DMS53 (cell line): ENCODE measurements around the gene CEP76.
A peak's percentile ranks its signal among the peaks of the same experiment; 100 is the strongest.

Source experiments
- DNase-seq: peaks from one replicate; lab custom pipeline; 2025; lab: John Stamatoyannopoulos, UW

The CEP76 gene

GRCh38 chr18:12703664-12704063, 1.1 kb upstream of the CEP76 start:
- DNase-seq = peak; percentile 46

- no peak for DNase-seq
Measured at GRCh38 chr18:12703096-12703567, 609 bp upstream of the CEP76 start.

- DNase-seq = no peak
Measured at GRCh38 chr18:12701161-12701560, 1.4 kb downstream of the CEP76 start.

GRCh38 chr18:12699747-12700146, 2.8 kb downstream of the CEP76 start:
- peak; percentile 45 for DNase-seq

- no peak for DNase-seq
Measured at GRCh38 chr18:12694032-12694431, 8.5 kb downstream of the CEP76 start.

- no peak for DNase-seq
Measured at GRCh38 chr18:12692206-12692605, 10.3 kb downstream of the CEP76 start.

GRCh38 chr18:12689256-12689850, 13.2 kb downstream of the CEP76 start:
- no peak for DNase-seq

GRCh38 chr18:12686100-12686499, 16.4 kb downstream of the CEP76 start:
- peak; percentile 48 for DNase-seq

- peak; percentile 54 for DNase-seq
Measured at GRCh38 chr18:12679183-12679786, 23.2 kb downstream of the CEP76 start.

- DNase-seq = no peak
Measured at GRCh38 chr18:12668041-12668440, 34.5 kb downstream of the CEP76 start.

- peak; percentile 85 for DNase-seq
Measured at GRCh38 chr18:12659904-12660605, 42.5 kb downstream of the CEP76 start.

- peak; percentile 88 for DNase-seq
Measured at GRCh38 chr18:12658426-12659138, 43.9 kb downstream of the CEP76 start.

GRCh38 chr18:12657684-12658425, 44.7 kb downstream of the CEP76 start, which contains the start of gene SPIRE1:
Gene SPIRE1 (minus strand): TSS chr18:12658107. CDS start chr18:12657866, 241 bp downstream.
- DNase-seq = peak; percentile 95

GRCh38 chr18:12656938-12657683, 45.4 kb downstream of the CEP76 start:
- peak; percentile 90 for DNase-seq

GRCh38 chr18:12656605-12656937, 46.0 kb downstream of the CEP76 start:
- DNase-seq = peak; percentile 62

GRCh38 chr18:12654971-12655370, 47.6 kb downstream of the CEP76 start:
- no peak for DNase-seq

GRCh38 chr18:12652861-12653401, 49.6 kb downstream of the CEP76 start:
- DNase-seq = no peak

GRCh38 chr18:12651651-12652050, 50.9 kb downstream of the CEP76 start:
- no peak for DNase-seq

GRCh38 chr18:12647773-12648172, 54.8 kb downstream of the CEP76 start:
- DNase-seq = no peak

- DNase-seq = peak; percentile 94
Measured at GRCh38 chr18:12645751-12646203, 56.7 kb downstream of the CEP76 start.

- peak; percentile 88 for DNase-seq
Measured at GRCh38 chr18:12645254-12645653, 57.3 kb downstream of the CEP76 start.
